ENCODE data around the gene ANLN.
"Not testable (repeated sequence)": the region's sequence is repeated elsewhere in the genome, so short reads cannot be mapped to it uniquely, and the experiment has no call there.

The ANLN gene

GRCh38 chr7:36370046-36370445 lies 19.6 kb upstream of the ANLN start:
- ChIA-PET CTCF (no interaction called here), POLR2A (no interaction called here)
- Histone ChIP-seq H3K36me3 (ENCODE audit: control insufficient read depth in 2 of 2, insufficient read depth in 1 of 2, low read length in 2 of 2) (no peaks in the 10 kb centered on the region), H3K9me3 (ENCODE audit: control insufficient read depth, insufficient read depth, low read depth, low read length) (no peaks in the 10 kb centered on the region), H3K4me3 (ENCODE audit: low read depth, low read length) (no peak overlapping the region), H3K4me1 (ENCODE audit: control insufficient read depth, insufficient read depth, low read length) (peaks cover 7% of the 10 kb centered on the region; the same call in 1 of the 2 replicates), H3K27ac (ENCODE audit: extremely low read depth, low read depth, low read length) (no peak overlapping the region)
- TF ChIP-seq MZF1 (tag by site-specific recombination; IDR thresholded peaks at IDR 0.05; ENCODE audit: borderline replicate concordance) (no peak), ZNF513 (tag by site-specific recombination; IDR thresholded peaks at IDR 0.05) (no peak), PATZ1 (tag by site-specific recombination; IDR thresholded peaks at IDR 0.05) (no peak), MEIS1 (CRISPR knock-in tag; IDR thresholded peaks at IDR 0.05; ENCODE audit: borderline replicate concordance) (no peak)

- Histone ChIP-seq H3K4me1 (ENCODE audit: control insufficient read depth, insufficient read depth, low read length) (peaks cover 2% of the 10 kb centered on the region; the same call in 1 of the 2 replicates), H3K36me3 (ENCODE audit: control insufficient read depth in 2 of 2, insufficient read depth in 1 of 2, low read length in 2 of 2) (no peaks in the 10 kb centered on the region), H3K9me3 (ENCODE audit: control insufficient read depth, insufficient read depth, low read depth, low read length) (no peaks in the 10 kb centered on the region), H3K27ac (ENCODE audit: extremely low read depth, low read depth, low read length) (no peak overlapping the region), H3K4me3 (ENCODE audit: low read depth, low read length) (no peak overlapping the region)
- no peak for TF ChIP-seq ZNF558 (tag by site-specific recombination; IDR thresholded peaks at IDR 0.05)
- no peak for TF ChIP-seq PRDM1 (tag by site-specific recombination; IDR thresholded peaks at IDR 0.05)
- TF ChIP-seq ZNF747 (tag by site-specific recombination; IDR thresholded peaks at IDR 0.05), result no peak
- no peak for TF ChIP-seq PRDM10 (tag by site-specific recombination; IDR thresholded peaks at IDR 0.05)
- ChIA-PET CTCF (interaction anchor here (0.6 to 0.7 kb wide), 4 partner anchors 11 to 947 kb away, joined by 3 read pairs; no protein-coding TSS in a partner anchor), POLR2A (no interaction called here)
Observed at GRCh38 chr7:36372156-36372555, 17.5 kb upstream of the ANLN start.

DNA sequence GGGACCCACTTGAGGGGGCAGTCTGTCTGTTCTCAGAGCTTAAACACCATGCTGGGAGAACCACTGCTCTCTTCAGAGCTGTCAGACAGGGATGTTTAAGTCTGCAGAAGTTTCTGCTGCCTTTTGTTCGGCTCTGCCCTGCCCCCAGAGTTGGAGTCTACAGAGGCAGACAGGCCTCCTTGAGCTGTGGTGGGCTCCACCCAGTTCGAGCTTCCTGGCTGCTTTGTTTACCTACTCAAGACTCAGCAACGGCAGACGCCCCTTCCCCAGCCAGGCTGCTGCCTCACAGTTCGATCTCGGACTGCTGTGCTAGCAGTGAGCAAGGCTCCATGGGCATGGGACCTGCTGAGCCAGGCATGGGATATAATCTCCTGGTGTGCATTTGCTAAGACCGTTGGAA lies 11.1 kb upstream of the ANLN start:
- H3K4me3 ChIP-seq (ENCODE audit: low read depth, low read length); H3K4me1 ChIP-seq (ENCODE audit: control insufficient read depth, insufficient read depth, low read length); CTCF ChIA-PET; H3K36me3 ChIP-seq (ENCODE audit: control insufficient read depth in 2 of 2, insufficient read depth in 1 of 2, low read length in 2 of 2); H3K27ac ChIP-seq (ENCODE audit: extremely low read depth, low read depth, low read length); POLR2A ChIA-PET; H3K9me3 ChIP-seq (ENCODE audit: control insufficient read depth, insufficient read depth, low read depth, low read length): not testable (repeated sequence)

GRCh38 chr7:36379831-36380504 lies 9.7 kb upstream of the ANLN start:
- peak; percentile 49 for TF ChIP-seq ZFHX2 (tag by site-specific recombination; conservative IDR thresholded peaks at IDR 0.05)
- no peak for TF ChIP-seq ZNF580 (tag by site-specific recombination; IDR thresholded peaks at IDR 0.05)
- TF ChIP-seq EGR2 (tag by site-specific recombination; IDR thresholded peaks at IDR 0.05; ENCODE audit: low read depth), result peak; percentile 54
- ChIA-PET POLR2A (no interaction called here), CTCF (interaction anchor here (2.1 kb wide), 1 partner anchor 13 kb away, joined by 10 read pairs; a partner anchor contains a TSS)

More at GRCh38 chr7:36379831-36380504, 9.7 kb upstream of the ANLN start:
- Histone ChIP-seq H3K36me3 (ENCODE audit: control insufficient read depth in 2 of 2, insufficient read depth in 1 of 2, low read length in 2 of 2) (no peaks in the 10 kb centered on the region), H3K9me3 (ENCODE audit: control insufficient read depth, insufficient read depth, low read depth, low read length) (no peaks in the 10 kb centered on the region), H3K27ac (ENCODE audit: extremely low read depth, low read depth, low read length) (no peak overlapping the region), H3K4me3 (ENCODE audit: low read depth, low read length) (no peak overlapping the region), H3K4me1 (ENCODE audit: control insufficient read depth, insufficient read depth, low read length) (no peaks in the 10 kb centered on the region)

Data from HEK293 (cell line).